GM21717 (cell line): ENCODE results near the gene CD248.

Source experiments
- ATAC-seq: cut with Tn5 transposase; IDR thresholded peaks from one replicate; pipeline ENCODE4 v1.9.1; 2021; ENCODE audit warnings: mild to moderate bottlenecking, moderate library complexity; ENCODE audit not compliant: unreplicated experiment

Gene CD248

GRCh38 chr11:66291706-66292542, 24.9 kb downstream of the CD248 start, which contains the start of gene TMEM151A:
Gene TMEM151A (plus strand): TSS chr11:66291894. CDS start chr11:66292014, 120 bp downstream.
- no peak for ATAC-seq

- no peak for ATAC-seq
These were observed 25.5 kb downstream of the CD248 start for GRCh38 chr11:66291303-66291705.

- no peak for ATAC-seq
These were observed 26.6 kb downstream of the CD248 start for GRCh38 chr11:66290330-66290621.

- ATAC-seq: peak; percentile 28
These were observed 27.1 kb downstream of the CD248 start for GRCh38 chr11:66289548-66290329.

- peak; percentile 84 for ATAC-seq
These were observed 27.9 kb downstream of the CD248 start, which contains the start of gene YIF1A for GRCh38 chr11:66288671-66289547. Gene YIF1A (minus strand): TSS chr11:66289143. CDS start chr11:66288985, 158 bp downstream.

- ATAC-seq: no peak
These were observed 28.8 kb downstream of the CD248 start for GRCh38 chr11:66287889-66288670.

GRCh38 chr11:66287211-66287888, 29.5 kb downstream of the CD248 start:
- no peak for ATAC-seq

- no peak for ATAC-seq
These were observed 30.1 kb downstream of the CD248 start for GRCh38 chr11:66286699-66287098.

GRCh38 chr11:66285250-66285947, 31.4 kb downstream of the CD248 start:
- no peak for ATAC-seq

- ATAC-seq: no peak
These were observed 32.2 kb downstream of the CD248 start for GRCh38 chr11:66284526-66285078.

GRCh38 chr11:66283461-66284105, 33.3 kb downstream of the CD248 start:
- ATAC-seq: no peak

GRCh38 chr11:66282468-66283455, 34.1 kb downstream of the CD248 start:
- peak; percentile 66 for ATAC-seq

- no peak for ATAC-seq
These were observed 34.9 kb downstream of the CD248 start for GRCh38 chr11:66281776-66282467.

- no peak for ATAC-seq
These were observed 35.8 kb downstream of the CD248 start for GRCh38 chr11:66281001-66281400.

- ATAC-seq: no peak
These were observed 36.4 kb downstream of the CD248 start for GRCh38 chr11:66280428-66280827.

GRCh38 chr11:66279092-66279734, 37.6 kb downstream of the CD248 start:
- ATAC-seq: no peak
